Thyroid gland (tissue), 4 donors: ENCODE results near the gene COMMD6. TPM values are rescaled to one million over a fixed set of nuclear protein-coding genes. Genes with fewer than 3 reads are reported as not detected.

Experiments
- DNase-seq, 2 donors: peaks; one replicate each; pipeline ENCODE4 v3.0.0-alpha.2; 2019
- H3K27ac ChIP-seq, 3 donors: fragments of 200-600 bp; sonication (generic); 1 replicate in 2 of 3; 2 replicates in 1 of 3; pipeline ENCODE4 v1.5.1; 2016 to 2019; ENCODE audit warnings: mild to moderate bottlenecking in 1 of 3, moderate library complexity in 1 of 3
- H3K27me3 ChIP-seq: fragments of 200-600 bp; sonication (generic); one replicate; pipeline ENCODE4 v1.5.1; 2019
- H3K36me3 ChIP-seq, 2 donors: fragments of 200-600 bp; sonication (generic); one replicate each; pipeline ENCODE4 v1.5.1; 2016 to 2019
- H3K4me1 ChIP-seq, 2 donors: fragments of 200-600 bp; sonication (generic); one replicate each; pipeline ENCODE4 v1.5.1; 2017 to 2019
- H3K4me3 ChIP-seq, 3 donors: fragments of 200-600 bp; sonication (generic); replicated peaks in 1 of 3; 1 replicate in 2 of 3; 2 replicates in 1 of 3; pipeline ENCODE4 v1.5.1; 2016; ENCODE audit warnings: mild to moderate bottlenecking in 1 of 3
- H3K9me3 ChIP-seq: fragments of 200-600 bp; sonication (generic); one replicate; pipeline ENCODE4 v1.5.1; 2017
- POLR2A ChIP-seq, 2 donors: fragments of 450-650 bp; IDR thresholded peaks; one replicate each; pipeline ENCODE4 v1.6.1; 2017; ENCODE audit warnings: antibody characterized with exemption in 2 of 2, mild to moderate bottlenecking in 2 of 2, moderate library complexity in 1 of 2
- WGBS, 2 donors: methylation state at CpG; one replicate each; pipeline ENCODE4 v1.1.5; 2017; 5-methylcytosine and 5-hydroxymethylcytosine counted together
- intact Hi-C: fragments of 100-400 bp; cut with DNase I; formaldehyde crosslinking; loops from one replicate; pipeline ENCODE4 v1.15.1; 2023
- total RNA-seq, 4 donors: library from RNA; depleted of rRNA; stranded (reverse); fragments of >200 nt; gene quantifications; one replicate each; pipeline ENCODE4 v1.2.3, GENCODE V29; 2016
- TF ChIP-seq, protein P1 (sequence below), 6 experiments: fragments of 200-600 bp in 3 of 6; fragments of 450-650 bp in 3 of 6; sonication (generic) in 3 of 6; IDR thresholded peaks; one replicate each; pipeline ENCODE4 v1.5.1; 2016 to 2019; ENCODE audit warnings: antibody characterized with exemption in 6 of 6, mild to moderate bottlenecking in 2 of 6, inconsistent platforms in 1 of 6, moderate library complexity in 1 of 6

Gene COMMD6
- total RNA-seq, 4 donors from 2014 or later = 84.6 to 1,117 (median 185) TPM

DNA sequence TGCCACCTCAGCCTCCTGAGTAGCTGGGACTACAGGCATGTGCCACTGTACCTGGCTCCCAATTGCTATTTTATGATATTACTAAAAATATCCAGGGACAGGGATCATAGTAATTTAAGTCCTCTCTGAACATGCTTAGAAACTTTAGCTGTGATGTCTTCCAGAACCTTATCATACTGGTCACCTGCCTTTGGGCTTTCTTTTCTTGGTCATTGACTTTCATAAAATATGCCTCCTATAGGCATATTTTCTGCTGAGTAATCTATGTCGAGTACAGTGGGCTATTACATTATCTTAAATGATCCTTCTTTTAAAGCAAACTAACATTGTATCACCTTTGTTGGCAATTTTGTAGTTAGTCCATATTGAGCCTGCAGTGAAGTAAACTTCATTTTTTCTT lies 18.2 kb upstream of the COMMD6 start:
- Histone ChIP-seq H3K4me3 (no peak overlapping the region), H3K27me3 (no peaks in the 10 kb centered on the region), H3K9me3 (no peaks in the 10 kb centered on the region), H3K36me3 (no peaks in the 10 kb centered on the region), H3K4me1 (peaks cover 6 to 10% of the 10 kb centered on the region in 2 donors), H3K27ac (no peak overlapping the region)
- no peak for DNase-seq
- no peak for TF ChIP-seq POLR2A (IDR thresholded peaks at IDR 0.05)
- TF ChIP-seq, protein P1, sequence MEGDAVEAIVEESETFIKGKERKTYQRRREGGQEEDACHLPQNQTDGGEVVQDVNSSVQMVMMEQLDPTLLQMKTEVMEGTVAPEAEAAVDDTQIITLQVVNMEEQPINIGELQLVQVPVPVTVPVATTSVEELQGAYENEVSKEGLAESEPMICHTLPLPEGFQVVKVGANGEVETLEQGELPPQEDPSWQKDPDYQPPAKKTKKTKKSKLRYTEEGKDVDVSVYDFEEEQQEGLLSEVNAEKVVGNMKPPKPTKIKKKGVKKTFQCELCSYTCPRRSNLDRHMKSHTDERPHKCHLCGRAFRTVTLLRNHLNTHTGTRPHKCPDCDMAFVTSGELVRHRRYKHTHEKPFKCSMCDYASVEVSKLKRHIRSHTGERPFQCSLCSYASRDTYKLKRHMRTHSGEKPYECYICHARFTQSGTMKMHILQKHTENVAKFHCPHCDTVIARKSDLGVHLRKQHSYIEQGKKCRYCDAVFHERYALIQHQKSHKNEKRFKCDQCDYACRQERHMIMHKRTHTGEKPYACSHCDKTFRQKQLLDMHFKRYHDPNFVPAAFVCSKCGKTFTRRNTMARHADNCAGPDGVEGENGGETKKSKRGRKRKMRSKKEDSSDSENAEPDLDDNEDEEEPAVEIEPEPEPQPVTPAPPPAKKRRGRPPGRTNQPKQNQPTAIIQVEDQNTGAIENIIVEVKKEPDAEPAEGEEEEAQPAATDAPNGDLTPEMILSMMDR (IDR thresholded peaks at IDR 0.05) = no peak
- 89 to 98% methylated on average over 1 of the region's 1 CpG for WGBS, 2 donors
- intact Hi-C loops = loop anchor here (10.0 kb wide), 1 partner anchor 201 kb away; no protein-coding TSS in a partner anchor

DNA sequence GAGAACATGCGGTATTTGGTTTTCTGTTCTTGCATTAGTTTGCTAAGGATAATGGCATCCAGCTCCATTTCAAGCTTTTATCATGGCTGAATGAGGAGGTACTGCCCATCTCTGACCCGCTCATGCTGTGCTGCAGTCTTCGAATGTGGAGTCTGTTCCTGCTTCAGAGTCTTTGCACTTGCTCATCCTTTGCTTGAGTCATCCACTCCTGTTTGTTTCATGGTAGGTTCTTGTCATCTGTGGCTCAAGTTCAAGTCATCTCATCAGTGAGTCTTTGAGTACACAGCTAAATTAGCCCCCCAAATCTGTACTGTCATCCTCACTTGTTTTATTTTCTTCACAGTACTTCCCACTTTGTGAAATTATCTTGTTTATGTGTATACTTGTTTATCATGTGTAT lies 17.3 kb upstream of the COMMD6 start:
- no peaks in the 10 kb centered on the region for H3K27me3 ChIP-seq
- H3K36me3 ChIP-seq = no peaks in the 10 kb centered on the region
- H3K4me1 ChIP-seq = peaks cover 14% of the 10 kb centered on the region in 2 donors
- no peaks in the 10 kb centered on the region for H3K9me3 ChIP-seq
- TF ChIP-seq POLR2A (IDR thresholded peaks at IDR 0.05) = no peak
- no peak for DNase-seq
- WGBS, 2 donors = 97 to 98% methylated on average over 3 of the region's 3 CpGs
- H3K27ac ChIP-seq = no peak overlapping the region
- H3K4me3 ChIP-seq = no peak overlapping the region
- intact Hi-C loops = loop anchor here (10.0 kb wide), 1 partner anchor 200 kb away; no protein-coding TSS in a partner anchor

DNA sequence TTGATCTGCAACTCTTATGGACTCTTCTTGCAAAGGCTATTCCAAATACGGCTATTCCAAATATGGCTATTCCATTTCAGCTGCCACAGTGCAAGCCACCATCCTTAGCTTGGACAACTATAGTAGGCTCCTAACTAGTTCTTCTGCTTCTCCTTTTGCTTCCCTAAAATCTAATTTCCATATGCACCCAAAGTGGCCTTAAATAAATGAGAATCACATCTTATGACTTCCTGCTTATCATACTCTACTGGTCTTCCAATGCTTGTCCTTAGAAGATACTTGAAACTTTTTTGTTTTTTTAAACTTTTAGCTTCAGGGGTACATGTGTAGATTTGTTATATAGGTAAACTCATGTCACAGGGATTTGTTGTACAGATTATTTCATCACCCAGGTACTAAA lies 16.8 kb upstream of the COMMD6 start:
- TF ChIP-seq, protein P1 (IDR thresholded peaks at IDR 0.05) = no peak
- TF ChIP-seq POLR2A (IDR thresholded peaks at IDR 0.05) = no peak
- WGBS, 2 donors = 95% methylated on average over 1 of the region's 1 CpG
- intact Hi-C loops = loop anchor here (10.0 kb wide), 1 partner anchor 200 kb away; no protein-coding TSS in a partner anchor
- no peak for DNase-seq
- Histone ChIP-seq H3K27ac (no peak overlapping the region), H3K36me3 (no peaks in the 10 kb centered on the region), H3K27me3 (no peaks in the 10 kb centered on the region), H3K4me3 (no peak overlapping the region), H3K9me3 (no peaks in the 10 kb centered on the region), H3K4me1 (peaks cover 14% of the 10 kb centered on the region in 2 donors)

DNA sequence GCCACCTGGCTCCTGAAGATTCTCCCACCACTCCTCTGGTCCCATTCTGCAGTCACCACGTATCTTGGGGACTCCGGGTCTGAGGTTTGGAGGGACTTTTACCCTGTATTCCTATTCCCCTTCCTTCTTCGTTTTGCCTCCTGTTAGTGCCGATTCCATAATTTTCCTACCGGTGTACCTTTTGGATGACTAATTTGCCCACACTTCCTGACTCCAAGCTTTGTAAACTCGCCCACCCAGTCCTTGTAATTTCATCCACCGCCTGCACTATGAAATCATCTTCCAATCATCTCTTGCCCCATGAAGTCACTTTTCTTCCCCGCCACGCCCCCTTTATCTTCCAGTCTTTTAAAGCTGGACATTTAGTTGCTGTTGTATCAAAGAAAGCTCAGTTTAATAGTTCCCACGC lies 12.5 kb upstream of the COMMD6 start:
- DNase-seq = peak; percentile 36 to 43
- Histone ChIP-seq H3K9me3 (no peaks in the 10 kb centered on the region), H3K4me1 (peaks cover 17 to 21% of the 10 kb centered on the region in 2 donors), H3K27ac (peak overlapping the region in 2 of 3 donors; percentile 78 to 95), H3K4me3 (peak overlapping the region; percentile 38 to 73 (median 70)), H3K27me3 (no peaks in the 10 kb centered on the region), H3K36me3 (no peaks in the 10 kb centered on the region)
- WGBS, 2 donors = 2 to 4% methylated on average over 10 of the region's 10 CpGs
- TF ChIP-seq, protein P1 (IDR thresholded peaks at IDR 0.05) = no peak
- TF ChIP-seq POLR2A (IDR thresholded peaks at IDR 0.05) = no peak
- intact Hi-C loops = loop anchor here (10.0 kb wide), 1 partner anchor 195 kb away; no protein-coding TSS in a partner anchor

DNA sequence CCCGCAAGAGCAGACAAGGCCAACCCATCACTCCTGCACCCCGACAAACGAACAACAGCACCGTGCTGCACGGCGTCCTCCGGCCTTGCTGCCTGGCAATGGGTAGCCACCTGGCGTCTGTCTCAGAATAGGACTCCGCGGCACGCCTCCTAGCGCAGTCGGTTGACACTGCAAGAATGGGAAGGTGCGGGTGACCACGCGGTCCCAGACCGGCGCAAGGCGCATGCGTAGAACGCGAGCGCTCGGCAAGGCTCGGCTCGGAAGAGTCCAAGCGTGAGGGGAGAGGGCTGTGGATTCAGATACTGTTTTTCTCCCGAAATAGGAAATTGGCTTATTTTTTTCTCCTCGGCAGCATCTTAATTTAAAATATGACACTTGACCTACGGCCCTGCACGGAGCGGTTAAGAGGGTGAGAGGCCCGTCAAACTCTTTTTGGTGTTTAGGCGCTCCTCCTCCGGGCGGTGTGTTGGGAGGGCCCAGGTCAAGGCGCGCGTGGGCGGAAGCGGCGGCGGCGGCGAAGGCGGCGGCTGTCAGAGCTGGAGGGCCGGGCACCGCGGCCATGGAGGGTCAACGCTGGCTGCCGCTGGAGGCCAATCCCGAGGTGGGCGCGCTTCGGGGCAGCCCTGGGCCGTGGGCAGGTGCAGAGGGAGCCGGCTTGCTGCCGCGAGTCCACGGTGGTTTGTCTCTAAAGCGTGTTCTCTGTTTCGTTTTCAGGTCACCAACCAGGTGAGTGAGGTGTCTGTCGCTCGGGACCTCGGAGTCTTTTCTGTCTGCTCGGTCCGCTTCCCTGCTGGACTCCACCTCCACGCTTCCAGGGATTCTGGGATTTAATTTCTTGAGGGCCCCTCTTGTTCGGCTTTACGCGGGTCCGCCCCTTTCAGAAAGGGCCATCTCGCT lies 11.9 kb upstream of the COMMD6 start, which contains the start of gene UCHL3:
TSS of gene UCHL3 (plus strand) at position 530 of the 897 bp plus-strand sequence. CDS start at position 560, 30 bp downstream.
- Histone ChIP-seq H3K9me3 (no peaks in the 10 kb centered on the region), H3K36me3 (no peaks in the 10 kb centered on the region), H3K27ac (peak within 1 kb of the TSS; percentile 78 to 95 (median 86)), H3K27me3 (no peaks in the 10 kb centered on the region), H3K4me1 (peaks cover 21 to 25% of the 10 kb centered on the region in 2 donors), H3K4me3 (peak within 1 kb of the TSS; percentile 38 to 73 (median 70))
- DNase-seq = peak; percentile 97 to 98
- WGBS, 2 donors = 0 to 1% methylated on average over 45 to 60 of the region's 74 CpGs
- intact Hi-C loops = loop anchor here (10.0 kb wide), 2 partner anchors 65 to 195 kb away; partner anchors contain the start of gene TBC1D4
- peak in 1 of 2 donors; percentile 91 for TF ChIP-seq POLR2A (IDR thresholded peaks at IDR 0.05)
- TF ChIP-seq, protein P1 (IDR thresholded peaks at IDR 0.05) = peak; percentile 75 to 96 (median 90)
